Measurements from ENCODE around the gene GPR141.

GPR141 gene

DNA sequence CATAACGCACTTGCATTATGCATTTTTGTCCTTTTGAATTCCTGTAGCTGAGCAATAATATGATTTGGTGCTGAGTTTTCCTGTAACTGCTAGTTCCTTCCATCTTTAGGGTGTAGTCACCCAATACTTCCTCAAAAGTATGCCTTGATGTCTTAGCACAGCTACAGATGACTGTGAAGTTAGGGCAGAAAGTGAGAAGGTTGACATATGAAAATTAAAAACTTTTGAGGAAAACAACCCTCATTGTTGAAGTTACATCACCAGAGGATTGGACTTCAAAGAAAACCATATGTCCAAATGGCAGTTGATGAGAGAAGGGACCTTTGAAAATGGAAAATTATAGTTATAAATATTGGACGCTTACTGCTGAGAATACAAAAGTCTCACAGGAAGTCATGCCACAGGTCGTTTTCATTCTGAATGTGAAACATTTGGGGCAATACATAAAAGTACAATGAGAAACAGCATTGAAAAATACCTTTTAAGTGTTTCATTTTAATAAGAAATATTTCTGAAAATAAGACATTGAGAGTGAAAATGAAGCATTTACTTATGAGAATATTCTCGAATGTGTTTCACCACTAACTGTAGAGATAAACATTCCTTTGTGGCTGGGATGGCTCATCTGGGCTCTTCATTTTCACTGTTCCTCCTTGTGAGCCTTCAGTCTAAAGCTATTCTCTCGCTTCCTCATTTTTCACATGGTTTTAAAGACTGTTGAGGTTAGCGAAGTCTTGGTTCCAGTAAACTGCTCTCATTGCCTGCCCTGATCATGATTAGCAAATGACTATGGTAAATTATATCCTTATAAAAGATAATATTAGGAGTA lies 103.4 kb downstream of the GPR141 start:
- DNase-seq (ENCODE audit: low read depth), result no peak

All from stimulated activated CD8-positive, alpha-beta memory T cell treated with anti-CD3 and anti-CD28 coated beads, Interleukin-12 subunit alpha, Interleukin-12 subunit beta, amount 100 ng/mL, for 4 hours (primary cell).